Activated CD8-positive, alpha-beta memory T cell treated with anti-CD3 and anti-CD28 coated beads for 1 hour (primary cell): ENCODE data around the gene CRYM.
"Not testable (repeated sequence)": the region's sequence is repeated elsewhere in the genome, so short reads cannot be mapped to it uniquely, and the experiment has no call there.

Source experiments
- DNase-seq, 2 donors: peaks; one replicate each; pipeline ENCODE4 v3.0.0-alpha.2; 2020; ENCODE audit warnings: low read depth in 1 of 2; ENCODE audit errors: extremely low read depth in 1 of 2

Gene CRYM

GRCh38 chr16:21281698-21282389 is 3.8 kb upstream of the CRYM start:
- DNase-seq, result no peak

GRCh38 chr16:21279501-21279900 is 1.4 kb upstream of the CRYM start:
- no peak for DNase-seq

- no peak for DNase-seq
Measured at GRCh38 chr16:21277045-21277926, 804 bp downstream of the CRYM start.

- DNase-seq, result no peak
Measured at GRCh38 chr16:21276090-21276489, 2.0 kb downstream of the CRYM start.

- DNase-seq, result no peak
Measured at GRCh38 chr16:21275529-21275928, 2.6 kb downstream of the CRYM start.

- DNase-seq, result no peak
Measured at GRCh38 chr16:21274172-21274726, 3.8 kb downstream of the CRYM start.

- not testable (repeated sequence) for DNase-seq
Measured at GRCh38 chr16:21272763-21273162, 5.3 kb downstream of the CRYM start.

GRCh38 chr16:21272253-21272652 is 5.8 kb downstream of the CRYM start:
- DNase-seq, result no peak

- DNase-seq, result no peak
Measured at GRCh38 chr16:21268236-21268635, 9.9 kb downstream of the CRYM start.

- DNase-seq, result no peak
Measured at GRCh38 chr16:21267298-21267697, 10.8 kb downstream of the CRYM start.

GRCh38 chr16:21265104-21265837 is 12.8 kb downstream of the CRYM start:
- DNase-seq, result no peak

- no peak for DNase-seq
Measured at GRCh38 chr16:21264571-21265036, 13.5 kb downstream of the CRYM start.

GRCh38 chr16:21263640-21264570 is 14.2 kb downstream of the CRYM start:
- DNase-seq, result no peak

- no peak for DNase-seq
Measured at GRCh38 chr16:21262779-21263639, 15.1 kb downstream of the CRYM start.

- DNase-seq, result no peak
Measured at GRCh38 chr16:21260870-21261791, 17.0 kb downstream of the CRYM start.

GRCh38 chr16:21257284-21257683 is 20.8 kb downstream of the CRYM start:
- DNase-seq, result no peak

- no peak for DNase-seq
Measured at GRCh38 chr16:21256636-21257035, 21.5 kb downstream of the CRYM start.

GRCh38 chr16:21253470-21253869 is 24.6 kb downstream of the CRYM start:
- DNase-seq, result no peak
